ENCODE data around the gene CADM2. TPM values are rescaled to one million over a fixed set of nuclear protein-coding genes. Genes with fewer than 3 reads are reported as not detected.

Gene CADM2
- total RNA-seq, 1 experiment from 2014 or later, result not detected

- Histone ChIP-seq H3K4me2 (ENCODE audit: low read length) (no peak overlapping the region), H3K36me3 (ENCODE audit: control insufficient read depth in 1 of 2, insufficient read depth in 2 of 2, low read length in 2 of 2) (no peaks in the 10 kb centered on the region), H4K20me1 (ENCODE audit: insufficient read depth) (no peaks in the 10 kb centered on the region), H2AFZ (ENCODE audit: low read depth, low read length, poor library complexity, severe bottlenecking) (no peak overlapping the region), H3K9me3 (ENCODE audit: control insufficient read depth in 1 of 2, insufficient read depth in 1 of 2, low read depth in 1 of 2, low read length in 2 of 2) (peaks cover 0 to 11% of the 10 kb centered on the region in 2 experiments; a peak in 2 of 4 replicates), H3K27me3 (ENCODE audit: insufficient read depth, low read length) (no peaks in the 10 kb centered on the region), H3K9ac (ENCODE audit: low read length) (no peak overlapping the region), H3K27ac (ENCODE audit: low read depth, low read length) (no peak overlapping the region), H3K79me2 (ENCODE audit: insufficient read depth, low read length) (no peaks in the 10 kb centered on the region), H3K9me2 (ENCODE audit: insufficient read depth) (no peaks in the 10 kb centered on the region), H3K4me3 (replicated peaks in 1 of 2; ENCODE audit: low read depth in 1 of 2, low read length in 2 of 2) (no peak overlapping the region), H3K4me1 (ENCODE audit: control insufficient read depth in 1 of 2, insufficient read depth in 2 of 2, low read length in 2 of 2) (no peaks in the 10 kb centered on the region)
- DNase-seq (ENCODE audit: low read depth, low spot score) (no peak), ATAC-seq (no peak)
- intact Hi-C loops (cut with micrococcal nuclease), result no loop called here
- no TSS peak for BruUV-seq (replicated peaks)
- TF ChIP-seq ATF3 (IDR thresholded peaks at IDR 0.05) (no peak), POLR2AphosphoS5 (IDR thresholded peaks at IDR 0.05; ENCODE audit: low read depth, low read length) (no peak), CTCF (IDR thresholded peaks at IDR 0.05 in 2 of 3, conservative IDR thresholded peaks at IDR 0.05 in 1 of 3; ENCODE audit: borderline replicate concordance in 1 of 3, insufficient read depth in 1 of 3, low read depth in 2 of 3, low read length in 2 of 3) (no peak), EGR1 (IDR thresholded peaks at IDR 0.05; ENCODE audit: low read depth) (no peak), EZH2phosphoT487 (IDR thresholded peaks at IDR 0.05; ENCODE audit: borderline replicate concordance) (no peak), SIN3A (IDR thresholded peaks at IDR 0.05; ENCODE audit: low read depth) (no peak), YY1 (IDR thresholded peaks at IDR 0.05; ENCODE audit: extremely low read depth, insufficient replicate concordance, low read depth, low read length) (no peak), CEBPB (IDR thresholded peaks at IDR 0.05; ENCODE audit: low read depth) (no peak), ZNF274 (IDR thresholded peaks at IDR 0.05; ENCODE audit: low read depth, low read length) (no peak), ELF1 (IDR thresholded peaks at IDR 0.05; ENCODE audit: borderline replicate concordance, low read depth) (no peak), EZH2 (IDR thresholded peaks at IDR 0.05) (no peak), ZBTB33 (IDR thresholded peaks at IDR 0.05; ENCODE audit: extremely low read depth, insufficient replicate concordance, low read length) (no peak), SRF (IDR thresholded peaks at IDR 0.05; ENCODE audit: low read depth) (no peak), POLR2A (IDR thresholded peaks at IDR 0.05; ENCODE audit: borderline replicate concordance, extremely low read depth, insufficient read depth, insufficient read length) (no peak), JUND (IDR thresholded peaks at IDR 0.05) (no peak), REST (IDR thresholded peaks at IDR 0.05; ENCODE audit: low read depth) (no peak)
- ChIA-PET POLR2A (no interaction called here), CTCF (no interaction called here), RAD21 (ENCODE audit: low non-redundant PET in 1 of 2, low total read pairs in 2 of 2, uncharacterized antibody in 2 of 2, unreplicated experiment in 2 of 2) (no interaction called here)
Observed at GRCh38 chr3:84998545-84998944, 39.8 kb downstream of the CADM2 start.
